ENCODE data around the gene RPL36. TPM values are rescaled to one million over a fixed set of nuclear protein-coding genes. Genes with fewer than 3 reads are reported as not detected.

The RPL36 gene
- total RNA-seq, 4 donors from 2014 or later = 329 to 784 (median 462) TPM

DNA sequence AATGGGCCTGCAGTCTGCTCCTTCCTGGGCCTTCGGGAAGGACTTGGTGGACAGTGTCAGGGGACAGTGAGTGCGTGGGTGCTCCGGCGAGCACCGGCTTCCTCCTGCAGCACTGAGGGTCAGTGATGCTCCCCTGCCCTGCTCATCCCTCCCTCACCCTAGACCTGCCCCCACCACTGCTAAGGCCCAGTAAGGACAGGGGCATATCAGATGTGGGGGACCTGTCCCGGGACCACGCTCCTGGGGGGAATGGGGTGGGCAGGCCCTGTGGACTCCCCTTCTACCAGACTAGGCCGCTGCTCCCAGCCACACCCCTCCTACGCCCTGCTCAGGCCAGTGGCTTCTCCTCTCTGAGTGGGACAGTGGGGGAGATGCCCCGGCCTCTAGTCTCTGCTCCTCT, 13.0 kb upstream of the RPL36 start:
- peak overlapping the region in 1 of 4 donors; percentile 10 for H3K27ac ChIP-seq
- in situ Hi-C loops (cut with MboI; ENCODE audit: low sequenced_read_pairs in 4 of 4) = loop anchor here in 1 of 4 donors (10.0 kb wide), 1 partner anchor 52 kb away; the partner anchor contains the start of genes SAFB and SAFB2
- TF ChIP-seq POLR2A (IDR thresholded peaks at IDR 0.05) = no peak
- TF ChIP-seq, protein P1, sequence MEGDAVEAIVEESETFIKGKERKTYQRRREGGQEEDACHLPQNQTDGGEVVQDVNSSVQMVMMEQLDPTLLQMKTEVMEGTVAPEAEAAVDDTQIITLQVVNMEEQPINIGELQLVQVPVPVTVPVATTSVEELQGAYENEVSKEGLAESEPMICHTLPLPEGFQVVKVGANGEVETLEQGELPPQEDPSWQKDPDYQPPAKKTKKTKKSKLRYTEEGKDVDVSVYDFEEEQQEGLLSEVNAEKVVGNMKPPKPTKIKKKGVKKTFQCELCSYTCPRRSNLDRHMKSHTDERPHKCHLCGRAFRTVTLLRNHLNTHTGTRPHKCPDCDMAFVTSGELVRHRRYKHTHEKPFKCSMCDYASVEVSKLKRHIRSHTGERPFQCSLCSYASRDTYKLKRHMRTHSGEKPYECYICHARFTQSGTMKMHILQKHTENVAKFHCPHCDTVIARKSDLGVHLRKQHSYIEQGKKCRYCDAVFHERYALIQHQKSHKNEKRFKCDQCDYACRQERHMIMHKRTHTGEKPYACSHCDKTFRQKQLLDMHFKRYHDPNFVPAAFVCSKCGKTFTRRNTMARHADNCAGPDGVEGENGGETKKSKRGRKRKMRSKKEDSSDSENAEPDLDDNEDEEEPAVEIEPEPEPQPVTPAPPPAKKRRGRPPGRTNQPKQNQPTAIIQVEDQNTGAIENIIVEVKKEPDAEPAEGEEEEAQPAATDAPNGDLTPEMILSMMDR (IDR thresholded peaks at IDR 0.05 in 4 of 5, conservative IDR thresholded peaks at IDR 0.05 in 1 of 5) = no peak
- ATAC-seq (no peak), DNase-seq (no peak)
- no peak overlapping the region for H3K4me3 ChIP-seq
- peaks cover 17 to 22% of the 10 kb centered on the region in 2 donors for H3K4me1 ChIP-seq
- no peaks in the 10 kb centered on the region for H3K27me3 ChIP-seq
- intact Hi-C loops (cut with DNase I; ENCODE audit: low total_unique reads) = no loop called here
- peaks cover 0 to 9% of the 10 kb centered on the region in 2 donors for H3K36me3 ChIP-seq
- no peaks in the 10 kb centered on the region for H3K9me3 ChIP-seq

DNA sequence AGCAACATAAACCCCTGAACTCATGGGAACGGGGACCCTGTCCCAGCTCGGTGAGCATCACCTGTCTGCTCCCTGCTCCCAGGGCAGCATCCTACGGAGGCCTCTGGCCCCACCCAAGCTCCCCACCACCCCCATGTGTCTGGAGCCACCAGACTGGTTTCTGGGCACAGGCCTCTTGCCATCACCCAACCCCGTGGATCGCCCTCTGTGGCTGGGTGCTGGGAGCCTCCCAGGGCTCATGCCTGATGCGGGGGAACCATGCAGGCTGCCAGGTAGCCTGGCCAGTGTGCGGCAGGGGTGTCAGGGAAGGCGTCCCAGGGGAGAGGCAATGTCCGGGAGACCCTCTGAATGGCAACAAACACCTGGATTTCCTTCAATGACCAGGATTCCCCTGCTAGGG, 12.5 kb upstream of the RPL36 start:
- H3K9me3 ChIP-seq = no peaks in the 10 kb centered on the region
- DNase-seq (no peak), ATAC-seq (no peak)
- in situ Hi-C loops (cut with MboI; ENCODE audit: low sequenced_read_pairs in 4 of 4) (loop anchor here in 1 of 4 donors (10.0 kb wide), 1 partner anchor 53 kb away; the partner anchor contains the start of genes SAFB and SAFB2), intact Hi-C loops (cut with DNase I; ENCODE audit: low total_unique reads) (no loop called here)
- no peak overlapping the region for H3K27ac ChIP-seq
- H3K4me1 ChIP-seq = peaks cover 17 to 22% of the 10 kb centered on the region in 2 donors
- H3K27me3 ChIP-seq = no peaks in the 10 kb centered on the region
- no peak for TF ChIP-seq POLR2A (IDR thresholded peaks at IDR 0.05)
- TF ChIP-seq, protein P1 (IDR thresholded peaks at IDR 0.05 in 4 of 5, conservative IDR thresholded peaks at IDR 0.05 in 1 of 5) = no peak
- no peak overlapping the region for H3K4me3 ChIP-seq
- H3K36me3 ChIP-seq = peaks cover 0 to 9% of the 10 kb centered on the region in 2 donors

DNA sequence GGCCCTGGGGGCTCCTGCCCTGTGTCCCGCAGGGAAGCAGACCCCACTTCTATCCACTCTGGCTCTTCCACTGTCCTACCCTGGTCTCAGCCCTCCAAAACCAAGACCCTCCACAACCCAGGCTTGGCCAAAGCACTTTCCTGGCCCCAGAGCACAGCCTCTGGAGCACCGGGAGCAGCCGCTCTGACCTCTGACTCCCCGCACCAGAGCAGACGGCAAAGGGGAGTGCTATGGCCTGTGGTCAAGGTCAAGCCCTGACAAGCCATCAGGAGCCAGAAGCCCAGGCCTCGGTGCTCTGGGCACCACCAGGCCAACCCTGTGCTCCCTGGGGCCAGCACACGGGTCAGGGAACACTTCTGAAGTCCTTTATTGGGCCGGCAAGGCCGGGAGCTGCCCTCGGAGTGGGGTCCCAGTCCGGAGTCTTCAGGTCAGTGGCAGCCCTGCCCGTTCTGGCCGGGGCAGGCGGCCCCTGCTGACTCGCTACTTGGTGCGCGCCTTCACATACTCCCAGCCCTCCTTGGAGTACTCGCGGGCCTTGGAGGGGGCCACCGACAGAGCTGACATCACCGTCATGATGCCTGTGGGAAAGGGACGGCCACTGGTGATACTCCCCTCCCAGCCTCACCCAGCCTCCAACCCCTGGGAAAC, 11.9 kb upstream of the RPL36 start:
- H3K27ac ChIP-seq = no peak overlapping the region
- TF ChIP-seq, protein P1 (IDR thresholded peaks at IDR 0.05 in 4 of 5, conservative IDR thresholded peaks at IDR 0.05 in 1 of 5) = no peak
- TF ChIP-seq POLR2A (IDR thresholded peaks at IDR 0.05) = no peak
- peaks cover 0 to 9% of the 10 kb centered on the region in 2 donors for H3K36me3 ChIP-seq
- intact Hi-C loops (cut with DNase I; ENCODE audit: low total_unique reads) (no loop called here), in situ Hi-C loops (cut with MboI; ENCODE audit: low sequenced_read_pairs in 4 of 4) (loop anchor here in 1 of 4 donors (10.0 kb wide), 1 partner anchor 53 kb away; the partner anchor contains the start of genes SAFB and SAFB2)
- no peaks in the 10 kb centered on the region for H3K27me3 ChIP-seq
- no peak overlapping the region for H3K4me3 ChIP-seq
- H3K9me3 ChIP-seq = no peaks in the 10 kb centered on the region
- ATAC-seq = no peak
- DNase-seq = no peak
- H3K4me1 ChIP-seq = peaks cover 17 to 22% of the 10 kb centered on the region in 2 donors

DNA sequence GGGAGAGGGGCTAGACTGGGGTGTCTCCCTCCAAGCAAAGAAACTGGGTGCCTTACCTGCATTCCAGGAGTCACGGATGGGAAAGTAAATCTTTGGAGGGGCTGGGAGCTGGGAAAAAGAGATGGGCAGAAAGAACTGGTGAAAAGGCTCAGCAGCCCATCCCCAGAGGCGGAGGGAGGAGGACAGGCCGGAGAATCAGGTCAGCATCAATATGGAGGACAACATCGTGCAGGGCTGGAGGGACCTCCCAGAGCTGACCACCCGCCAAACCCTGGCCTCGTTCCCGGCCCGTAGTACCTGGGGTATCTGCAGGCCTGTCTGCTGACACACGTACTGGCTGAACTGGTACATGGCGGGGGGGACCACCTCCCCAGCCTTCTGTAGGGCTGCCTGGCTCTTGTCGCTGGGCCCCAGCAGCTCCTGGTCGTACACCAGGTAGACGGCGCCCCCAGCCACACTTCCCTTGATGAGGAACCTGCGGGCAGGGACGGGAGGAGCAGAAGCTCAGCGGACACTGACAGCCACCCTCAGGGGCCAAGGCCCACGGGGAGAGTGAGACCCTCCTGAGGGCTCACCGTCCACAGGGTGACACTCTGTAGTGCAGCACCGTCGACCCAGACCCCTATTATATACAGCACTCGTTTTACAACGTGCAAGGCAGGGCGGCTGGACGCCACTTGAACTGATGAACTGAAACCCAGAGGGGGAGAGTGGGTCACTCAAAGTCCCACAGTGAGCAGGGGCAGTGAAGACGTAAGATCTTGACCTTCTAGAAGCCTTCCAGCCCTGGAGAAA, 10.6 kb upstream of the RPL36 start:
- ATAC-seq = no peak
- Histone ChIP-seq H3K27ac (peak overlapping the region; percentile 92 to 96 (median 94)), H3K36me3 (peaks cover 0 to 9% of the 10 kb centered on the region in 2 donors), H3K9me3 (no peaks in the 10 kb centered on the region), H3K4me3 (peak overlapping the region; percentile 72 to 93 (median 81)), H3K4me1 (peaks cover 17 to 22% of the 10 kb centered on the region in 2 donors), H3K27me3 (no peaks in the 10 kb centered on the region)
- DNase-seq = peak in 1 of 2 donors; percentile 24
- TF ChIP-seq POLR2A (IDR thresholded peaks at IDR 0.05) = no peak
- TF ChIP-seq, protein P1 (IDR thresholded peaks at IDR 0.05 in 4 of 5, conservative IDR thresholded peaks at IDR 0.05 in 1 of 5) = no peak
- in situ Hi-C loops (cut with MboI; ENCODE audit: low sequenced_read_pairs in 4 of 4) = loop anchor here in 2 of 4 donors (10.0 kb wide), 1 partner anchor 55 kb away; the partner anchor contains the start of genes SAFB (in 2 of the 2) and SAFB2 (in 2 of the 2)
- intact Hi-C loops (cut with DNase I; ENCODE audit: low total_unique reads) = loop anchor here (1.0 kb wide), 2 partner anchors 41 to 56 kb away; partner anchors contain the start of genes CATSPERD, LONP1 and SAFB

Measured in gastrocnemius medialis (tissue), 4 donors.